GM18858 (cell line): Measurements from ENCODE around the gene AJM1.
"Not testable (repeated sequence)": the region's sequence is repeated elsewhere in the genome, so short reads cannot be mapped to it uniquely, and the experiment has no call there.

ENCODE experiments used
- ATAC-seq: cut with Tn5 transposase; IDR thresholded peaks from one replicate; pipeline ENCODE4 v1.9.1; 2021; ENCODE audit not compliant: unreplicated experiment

AJM1 gene

GRCh38 chr9:136829981-136830885 is 12.0 kb upstream of the AJM1 start:
- no peak for ATAC-seq

- no peak for ATAC-seq
These were observed 11.1 kb upstream of the AJM1 start for GRCh38 chr9:136831002-136831719.

- ATAC-seq, result no peak
These were observed 10.6 kb upstream of the AJM1 start for GRCh38 chr9:136831720-136832104.

- no peak for ATAC-seq
These were observed 9.7 kb upstream of the AJM1 start for GRCh38 chr9:136832581-136832980.

- not testable (repeated sequence) for ATAC-seq
These were observed 8.8 kb upstream of the AJM1 start for GRCh38 chr9:136833381-136834048.

GRCh38 chr9:136835162-136835931 is 6.9 kb upstream of the AJM1 start:
- ATAC-seq, result no peak

- ATAC-seq, result no peak
These were observed 6.1 kb upstream of the AJM1 start for GRCh38 chr9:136835932-136836904.

- no peak for ATAC-seq
These were observed 5.0 kb upstream of the AJM1 start for GRCh38 chr9:136837146-136837855.

- not testable (repeated sequence) for ATAC-seq
These were observed 4.4 kb upstream of the AJM1 start for GRCh38 chr9:136837856-136838277.

GRCh38 chr9:136838314-136839228 is 3.7 kb upstream of the AJM1 start:
- ATAC-seq, result no peak

- no peak for ATAC-seq
These were observed 2.8 kb upstream of the AJM1 start for GRCh38 chr9:136839229-136840139.

GRCh38 chr9:136840140-136840876 is 2.0 kb upstream of the AJM1 start:
- no peak for ATAC-seq

GRCh38 chr9:136840877-136841645 is 1.2 kb upstream of the AJM1 start:
- ATAC-seq, result no peak

GRCh38 chr9:136841646-136842379 is 465 bp upstream of the AJM1 start:
- not testable (repeated sequence) for ATAC-seq
